Coronary artery (tissue), 2 donors: Measurements from ENCODE around the gene CLTCL1.
"Not testable (repeated sequence)": the region's sequence is repeated elsewhere in the genome, so short reads cannot be mapped to it uniquely, and the experiment has no call there.

Experiments used
- DNase-seq: peaks from one replicate; pipeline ENCODE4 v3.0.0-alpha.2; 2017; ENCODE audit warnings: low spot score
- H3K27ac ChIP-seq, 2 donors: fragments of 200-600 bp; sonication (generic); one replicate each; pipeline ENCODE4 v1.5.1; 2016 to 2019
- H3K4me3 ChIP-seq: fragments of 200-600 bp; sonication (generic); 2 replicates; pipeline ENCODE4 v1.5.1; 2016; ENCODE audit warnings: mild to moderate bottlenecking, moderate library complexity
- CTCF ChIP-seq: fragments of 200-600 bp; sonication (generic); IDR thresholded peaks from one replicate; pipeline ENCODE4 v1.5.1; 2019; ENCODE audit warnings: antibody characterized with exemption

CLTCL1 gene

GRCh38 chr22:19291580-19292457 lies at the start of gene CLTCL1:
TSS of gene CLTCL1 (minus strand) at chr22:19291719. CDS start at chr22:19291641, 78 bp downstream.
- no peak for TF ChIP-seq CTCF
- peak within 1 kb of the TSS; percentile 74 to 87 for H3K27ac ChIP-seq
- H3K4me3 ChIP-seq: peak within 1 kb of the TSS; percentile 98
- DNase-seq: peak; percentile 82

DNA sequence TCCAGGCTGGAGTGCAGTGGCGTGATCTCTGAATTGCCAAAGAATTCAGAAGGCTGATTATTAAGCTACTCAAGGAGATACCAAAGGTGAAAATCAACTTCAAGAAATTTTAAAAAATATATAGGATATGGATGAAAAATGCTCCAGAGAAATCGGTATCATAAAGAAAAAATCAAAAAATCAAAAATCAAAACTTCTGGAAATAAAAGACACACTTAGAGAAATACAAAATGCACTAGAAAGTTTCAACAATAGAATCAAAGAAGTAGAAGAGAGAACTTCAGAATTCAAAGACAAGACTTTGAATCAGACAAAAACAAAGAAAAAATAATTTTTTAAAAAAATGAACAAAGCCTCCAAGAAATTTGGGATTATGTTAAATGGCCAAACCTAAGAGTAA lies 45.6 kb upstream of the CLTCL1 start:
- no peak for DNase-seq
- Histone ChIP-seq H3K4me3 (no peak overlapping the region), H3K27ac (no peak overlapping the region)
- TF ChIP-seq CTCF: no peak

- no peak overlapping the region for H3K4me3 ChIP-seq
- H3K27ac ChIP-seq: no peak overlapping the region
- DNase-seq: no peak
- TF ChIP-seq CTCF: no peak
Observed at GRCh38 chr22:19336133-19337075, 44.9 kb upstream of the CLTCL1 start.

DNA sequence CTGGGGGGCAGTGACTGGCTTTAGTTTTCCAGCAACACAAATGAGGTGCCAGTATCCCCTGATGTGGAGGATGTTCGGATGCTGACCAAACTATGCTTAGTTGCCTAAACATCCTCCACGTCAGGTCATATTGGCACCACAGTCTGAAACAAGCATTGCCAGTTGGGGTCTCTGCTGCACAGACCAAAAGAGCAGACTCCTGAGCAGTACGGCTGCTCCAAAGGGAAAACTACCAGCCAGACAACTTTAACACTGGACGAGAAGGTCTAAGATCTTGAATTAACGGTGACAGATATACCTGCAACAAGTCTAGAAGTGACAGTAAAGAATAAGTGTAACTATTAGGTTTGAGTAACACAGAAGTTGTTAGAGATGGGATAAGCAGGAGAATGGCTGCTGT lies 40.5 kb upstream of the CLTCL1 start:
- no peak for DNase-seq
- H3K4me3 ChIP-seq: no peak overlapping the region
- TF ChIP-seq CTCF: no peak
- no peak overlapping the region for H3K27ac ChIP-seq

- DNase-seq: no peak
- TF ChIP-seq CTCF: no peak
- H3K27ac ChIP-seq: no peak overlapping the region
- no peak overlapping the region for H3K4me3 ChIP-seq
Observed at GRCh38 chr22:19331474-19331873, 40.0 kb upstream of the CLTCL1 start.

GRCh38 chr22:19330865-19331418 lies 39.4 kb upstream of the CLTCL1 start:
- no peak for DNase-seq
- no peak for TF ChIP-seq CTCF
- Histone ChIP-seq H3K27ac (no peak overlapping the region), H3K4me3 (no peak overlapping the region)

GRCh38 chr22:19330205-19330604 lies 38.7 kb upstream of the CLTCL1 start:
- not testable (repeated sequence) for H3K4me3 ChIP-seq, DNase-seq, H3K27ac ChIP-seq
